HS-5 (cell line): ENCODE measurements around the gene DPH6.
"Not testable (repeated sequence)": the region's sequence is repeated elsewhere in the genome, so short reads cannot be mapped to it uniquely, and the experiment has no call there.

Experiments used
- DNase-seq: peaks from one replicate; pipeline ENCODE4 v3.0.0-alpha.2; 2012; ENCODE audit warnings: low read depth

Gene DPH6

DNA sequence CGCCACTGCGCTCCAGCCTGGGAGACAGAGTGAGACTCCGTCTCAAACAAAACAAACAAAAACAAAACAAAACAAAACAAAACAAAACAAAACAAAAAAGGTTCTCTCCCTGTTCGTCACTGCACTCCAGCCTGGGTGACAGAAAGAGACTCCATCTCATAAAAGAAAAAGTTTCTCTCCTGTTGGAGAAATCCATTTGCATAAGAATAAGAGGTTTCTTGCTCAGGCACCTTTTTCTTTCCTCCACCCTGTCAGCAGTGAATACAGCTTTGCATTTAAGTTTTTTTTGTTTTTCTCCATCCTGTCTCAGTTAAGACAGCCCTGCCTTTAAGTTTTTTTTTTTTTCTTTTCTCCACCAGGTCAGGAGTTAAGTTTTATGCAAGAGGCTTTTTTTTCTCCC, 109.5 kb downstream of the DPH6 start:
- DNase-seq, result no peak

DNA sequence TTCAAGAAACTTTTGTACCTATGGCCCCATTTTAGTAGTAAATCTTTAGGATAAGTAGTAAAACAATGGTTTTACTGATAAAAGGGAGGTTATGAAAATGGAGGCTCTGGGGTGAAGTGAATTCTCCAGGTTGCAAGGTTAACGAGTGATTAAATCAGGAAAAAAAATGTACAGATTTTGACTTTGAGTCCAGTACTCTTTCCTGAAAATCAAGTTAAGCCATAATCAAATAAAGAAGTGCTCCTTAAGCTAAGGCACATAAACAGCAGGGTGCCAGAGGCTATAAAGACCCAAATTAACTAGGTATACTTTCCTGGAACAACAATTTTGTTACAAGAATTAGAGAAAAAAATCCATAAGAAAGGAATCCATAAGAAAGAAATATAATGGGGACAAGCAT, 114.7 kb downstream of the DPH6 start:
- no peak for DNase-seq

DNA sequence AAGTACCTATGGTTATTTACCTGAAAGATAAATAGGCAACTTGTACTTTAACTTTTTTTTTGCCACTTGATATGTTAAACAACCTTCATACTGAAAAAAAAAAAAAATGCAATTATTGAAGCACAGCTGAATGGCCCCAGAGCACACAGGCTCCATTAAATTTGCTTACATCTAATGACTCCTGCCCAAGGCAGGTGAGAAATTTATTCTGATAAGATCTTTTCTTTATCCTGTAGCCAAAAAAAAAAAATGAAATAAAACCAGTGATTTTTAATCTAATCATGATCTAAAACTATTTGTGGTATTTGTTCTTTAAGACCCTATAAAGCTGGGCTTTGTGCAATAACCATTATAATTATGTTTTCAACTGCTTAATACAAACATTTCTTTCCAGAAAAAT, 115.7 kb downstream of the DPH6 start:
- no peak for DNase-seq

DNA sequence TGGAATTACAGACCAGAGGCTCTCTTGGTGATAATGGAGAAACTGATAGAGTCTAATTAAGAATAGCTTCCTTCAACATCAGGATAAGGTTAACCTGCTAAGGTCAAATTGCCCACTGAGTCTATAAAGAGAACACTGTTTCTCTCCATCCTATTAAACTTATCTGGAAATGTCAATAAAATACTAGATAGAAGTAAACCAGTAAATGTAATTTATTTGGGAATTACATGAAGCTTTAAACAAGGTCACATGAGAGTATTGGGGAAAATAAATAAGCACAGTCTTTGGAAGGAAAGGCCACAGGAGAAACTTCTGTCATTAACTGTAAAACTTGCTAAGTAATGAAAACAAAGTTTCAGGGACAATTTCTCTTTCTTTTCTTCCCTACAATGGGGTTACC, 118.5 kb downstream of the DPH6 start:
- DNase-seq, result no peak

DNA sequence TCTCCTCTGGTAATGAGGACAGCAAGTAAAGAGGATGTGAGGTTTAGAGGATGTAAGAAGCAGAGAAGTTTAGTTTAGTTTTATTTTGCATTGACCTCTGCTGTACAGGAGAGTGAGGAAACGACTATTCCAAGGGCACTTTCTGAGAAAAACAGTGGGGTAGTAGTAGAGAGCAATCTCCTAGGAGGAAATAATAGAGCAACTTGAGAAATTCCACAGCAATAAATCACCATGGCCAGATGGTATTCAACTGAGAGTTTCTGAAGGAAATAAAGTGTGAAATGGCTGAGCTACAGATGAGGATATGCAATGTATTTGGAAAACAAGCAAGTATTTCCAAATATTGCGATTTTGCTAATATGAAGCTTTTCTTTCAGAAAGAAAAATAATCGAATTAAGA, 118.9 kb downstream of the DPH6 start:
- peak; percentile 63 for DNase-seq

DNA sequence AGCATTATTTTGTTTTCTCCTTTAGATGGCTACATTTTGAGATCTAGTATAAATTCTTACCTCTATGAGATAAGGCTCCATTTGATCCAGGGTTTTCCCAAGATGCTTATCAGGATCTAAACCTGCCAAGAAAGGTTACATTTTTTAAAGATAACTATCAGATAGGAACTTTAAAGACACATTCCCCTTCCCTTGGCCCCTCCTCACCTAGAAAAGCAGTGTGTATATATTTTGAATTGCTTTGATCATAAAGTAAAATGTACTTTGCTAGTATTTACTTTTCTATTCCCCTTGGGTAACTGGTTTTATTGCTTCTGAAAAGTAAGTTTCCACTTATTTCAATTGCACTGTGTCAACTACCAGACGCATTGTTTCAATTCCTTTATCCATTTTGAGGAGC, 135.2 kb downstream of the DPH6 start:
- no peak for DNase-seq

DNA sequence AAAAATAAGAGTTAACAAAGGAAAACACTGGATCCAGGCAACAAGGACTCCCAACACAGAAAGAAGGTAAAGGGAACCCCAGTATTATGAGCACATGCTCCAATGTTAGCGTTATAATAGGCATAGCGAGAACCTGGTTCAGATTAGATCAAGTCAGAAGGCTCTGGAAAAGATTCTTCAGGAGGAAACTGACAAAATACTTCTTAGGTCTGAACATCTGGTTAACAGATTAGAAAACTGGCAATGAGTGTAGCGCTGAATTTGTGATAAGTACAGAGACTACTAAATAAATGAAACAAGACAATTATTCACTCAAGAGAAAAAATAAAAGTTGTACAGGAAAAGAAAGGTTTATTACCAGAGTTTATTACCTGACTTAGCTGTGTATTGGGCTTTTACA, 146.1 kb downstream of the DPH6 start:
- DNase-seq, result no peak

DNA sequence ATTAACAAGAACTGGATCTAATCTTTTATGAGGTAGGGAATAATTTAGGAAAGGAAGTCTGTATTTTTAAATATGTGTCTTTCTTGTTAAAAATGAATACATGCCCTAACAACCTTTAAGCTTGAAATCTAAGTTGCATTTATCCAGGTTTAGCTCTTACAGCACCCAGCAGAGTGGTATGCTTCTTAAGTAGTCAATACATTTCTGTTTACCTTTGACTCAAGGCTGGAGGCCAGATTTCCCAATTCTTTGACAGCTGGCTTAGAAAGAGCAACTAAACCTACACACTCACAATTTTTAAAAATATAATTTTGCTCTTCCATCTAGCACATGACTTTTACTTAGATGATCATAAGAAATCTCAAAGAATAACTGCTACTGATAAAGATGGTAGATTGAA, 148.9 kb downstream of the DPH6 start:
- no peak for DNase-seq

DNA sequence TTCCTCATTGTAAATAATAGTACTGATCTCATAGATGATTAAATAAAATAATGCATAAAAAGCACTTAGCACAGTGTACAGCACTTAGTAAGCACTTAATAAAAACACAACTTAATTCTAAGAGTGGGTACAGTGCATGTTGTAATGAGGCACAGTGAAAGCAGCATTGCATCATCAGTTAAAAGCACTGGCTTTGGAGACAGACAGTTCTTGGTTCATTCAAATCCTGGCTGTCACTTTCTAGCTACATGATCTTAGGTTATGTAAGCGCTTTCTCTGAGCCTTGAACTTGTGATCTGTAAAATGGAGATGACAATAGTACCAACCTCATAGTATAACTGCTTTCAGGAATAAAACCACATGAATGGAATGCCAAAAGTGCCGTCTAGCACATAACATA, 151.5 kb downstream of the DPH6 start:
- DNase-seq, result no peak

DNA sequence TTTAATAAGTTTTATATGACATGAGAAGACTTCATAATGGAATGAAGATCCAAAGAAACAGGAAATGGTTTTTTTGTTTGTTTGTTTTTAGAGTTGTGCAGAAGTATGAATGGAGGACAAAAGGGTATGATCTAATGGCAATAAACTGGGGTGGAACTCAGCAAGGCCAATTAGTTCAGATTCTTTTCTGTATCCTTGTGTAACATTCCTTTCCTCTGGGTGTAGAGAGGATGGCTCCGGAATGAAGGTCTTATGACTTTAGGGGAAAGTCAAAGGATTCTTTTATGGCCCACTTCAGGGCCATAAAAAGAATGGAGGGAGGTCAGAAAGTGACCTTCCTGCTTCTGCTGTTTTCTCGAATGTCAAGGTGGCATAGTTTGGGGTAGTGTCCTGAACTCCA, 152.6 kb downstream of the DPH6 start:
- no peak for DNase-seq

DNA sequence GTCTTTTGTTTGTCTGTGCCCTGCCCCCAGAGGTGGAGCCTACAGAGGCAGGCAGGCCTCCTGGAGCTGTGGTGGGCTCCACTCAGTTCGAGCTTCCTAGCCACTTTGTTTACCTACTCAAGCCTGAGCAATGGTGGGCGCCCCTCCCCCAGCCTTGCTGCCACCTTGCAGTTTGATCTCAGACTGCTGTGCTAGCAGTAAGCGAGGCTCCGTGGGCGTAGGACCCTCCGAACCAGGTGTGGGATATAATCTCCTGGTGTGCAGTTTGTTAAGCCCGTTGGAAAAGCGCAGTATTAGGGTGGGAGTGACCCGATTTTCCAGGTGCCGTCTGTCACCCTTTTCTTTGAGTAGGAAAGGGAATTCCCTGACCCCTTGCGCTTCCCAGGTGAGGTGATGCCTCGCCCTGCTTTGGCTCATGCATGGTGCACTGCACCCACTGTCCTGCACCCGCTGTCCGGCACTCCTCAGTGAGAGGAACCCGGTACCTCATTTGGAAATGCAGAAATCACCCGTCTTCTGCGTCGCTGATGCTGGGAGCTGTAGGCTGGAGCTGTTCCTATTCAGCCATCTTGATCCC, 154.5 kb downstream of the DPH6 start:
- not testable (repeated sequence) for DNase-seq

DNA sequence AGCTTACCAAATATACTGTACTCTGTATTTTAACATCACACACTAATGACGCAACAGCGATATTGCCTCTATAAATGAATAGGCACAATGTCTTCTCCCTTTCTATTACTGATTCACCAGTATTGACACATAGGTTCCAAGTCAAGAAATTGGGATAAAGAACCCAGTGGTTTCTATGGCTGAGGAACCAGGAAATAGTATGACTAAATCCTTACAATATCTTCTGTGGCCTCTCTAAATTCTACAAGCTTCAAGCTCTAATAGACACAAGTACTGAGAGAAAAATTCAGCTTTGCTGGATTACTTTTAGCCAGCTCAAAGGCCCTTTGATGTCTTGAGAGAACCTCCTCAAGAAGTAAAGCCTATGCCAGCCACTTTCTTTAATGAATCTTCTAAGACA, 162.5 kb downstream of the DPH6 start:
- no peak for DNase-seq

DNA sequence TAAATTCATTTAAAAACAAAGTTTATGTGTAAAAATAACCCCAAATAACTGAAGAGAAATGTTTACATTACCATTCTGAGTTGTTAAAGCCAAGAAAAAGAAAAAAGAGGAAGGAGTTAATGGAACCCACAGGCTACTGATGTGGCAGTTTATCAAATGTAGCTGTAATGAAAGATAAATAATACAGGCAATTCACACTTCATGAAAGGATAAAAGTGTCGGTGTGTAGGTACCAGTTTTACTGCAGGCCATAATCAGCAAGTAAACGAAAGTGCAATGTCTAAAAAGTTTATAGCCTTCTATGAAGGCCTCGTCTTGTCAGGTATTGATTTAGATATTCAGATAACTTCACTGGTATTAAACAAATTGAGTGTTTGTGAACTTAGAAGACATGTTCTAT, 164.6 kb downstream of the DPH6 start:
- no peak for DNase-seq

DNA sequence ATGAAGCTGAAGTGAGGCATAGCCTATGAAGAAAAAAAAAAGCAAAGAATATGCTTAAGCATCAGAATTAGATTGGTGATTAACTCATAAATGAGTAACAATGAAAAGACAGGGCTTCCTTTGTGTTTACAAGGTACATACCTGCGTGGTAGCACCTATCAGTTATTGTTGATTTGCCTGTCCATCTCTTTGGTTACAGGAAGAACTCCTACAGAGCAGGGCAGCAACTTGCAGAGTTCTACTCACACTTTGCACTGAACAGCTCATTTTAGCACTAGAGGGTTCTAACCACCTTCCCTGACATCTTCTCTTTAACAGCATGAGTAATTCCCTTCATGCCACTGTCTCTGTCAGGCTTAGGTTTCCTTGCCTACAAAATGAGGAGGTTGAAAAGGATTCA, 166.0 kb downstream of the DPH6 start:
- no peak for DNase-seq

DNA sequence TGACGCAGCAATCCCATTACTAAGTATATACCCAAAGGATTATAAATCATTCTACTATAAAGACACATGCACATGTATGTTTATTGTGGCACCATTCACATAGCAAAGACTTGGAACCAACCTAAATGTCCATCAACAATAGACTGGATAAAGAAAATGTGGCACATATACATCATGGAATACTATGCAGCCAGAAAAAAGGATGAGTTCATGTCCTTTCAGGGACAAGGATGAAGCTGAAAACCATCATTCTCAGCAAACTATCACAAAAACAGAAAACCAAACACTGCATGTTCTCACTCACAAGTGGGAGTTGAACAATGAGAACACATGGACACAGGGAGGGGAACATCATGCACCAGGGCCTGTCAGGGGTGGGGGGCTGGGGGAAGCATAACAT, 167.5 kb downstream of the DPH6 start:
- not testable (repeated sequence) for DNase-seq

DNA sequence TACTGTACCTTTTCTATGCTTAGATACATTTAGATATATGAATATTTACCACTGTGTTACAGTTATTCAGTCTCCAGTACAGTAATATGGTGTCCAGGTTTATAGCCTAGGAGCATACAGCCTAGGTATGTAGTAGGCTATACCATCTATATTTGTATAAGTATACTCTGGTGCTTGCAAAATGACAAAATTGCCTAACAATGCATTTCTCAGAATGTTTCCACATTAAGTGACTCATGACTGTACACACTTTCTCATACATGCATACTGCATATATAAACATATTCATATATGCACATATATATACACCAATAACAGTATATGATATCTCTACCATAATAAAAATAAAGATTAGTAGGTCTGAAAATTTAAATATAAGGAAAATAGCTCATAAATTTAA, 169.3 kb downstream of the DPH6 start:
- DNase-seq, result no peak

DNA sequence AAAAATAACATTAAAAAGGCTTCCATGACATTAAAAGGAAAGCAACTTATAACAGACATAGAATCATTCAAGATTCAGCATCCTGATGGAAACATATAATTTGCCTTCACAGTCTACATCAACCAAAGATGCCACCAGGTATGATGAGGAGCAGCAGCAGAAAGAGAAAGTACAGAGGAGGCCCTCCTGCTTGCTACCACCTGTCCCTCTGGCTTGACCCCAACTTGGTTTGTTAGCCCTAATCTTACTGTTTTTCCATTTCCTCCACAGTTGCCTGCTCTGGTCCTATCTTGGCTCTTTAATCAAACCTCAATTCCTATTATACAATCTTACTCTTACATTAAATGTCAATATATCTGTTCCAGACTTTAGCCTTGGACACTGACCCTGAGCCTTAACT, 171.3 kb downstream of the DPH6 start:
- DNase-seq, result no peak

DNA sequence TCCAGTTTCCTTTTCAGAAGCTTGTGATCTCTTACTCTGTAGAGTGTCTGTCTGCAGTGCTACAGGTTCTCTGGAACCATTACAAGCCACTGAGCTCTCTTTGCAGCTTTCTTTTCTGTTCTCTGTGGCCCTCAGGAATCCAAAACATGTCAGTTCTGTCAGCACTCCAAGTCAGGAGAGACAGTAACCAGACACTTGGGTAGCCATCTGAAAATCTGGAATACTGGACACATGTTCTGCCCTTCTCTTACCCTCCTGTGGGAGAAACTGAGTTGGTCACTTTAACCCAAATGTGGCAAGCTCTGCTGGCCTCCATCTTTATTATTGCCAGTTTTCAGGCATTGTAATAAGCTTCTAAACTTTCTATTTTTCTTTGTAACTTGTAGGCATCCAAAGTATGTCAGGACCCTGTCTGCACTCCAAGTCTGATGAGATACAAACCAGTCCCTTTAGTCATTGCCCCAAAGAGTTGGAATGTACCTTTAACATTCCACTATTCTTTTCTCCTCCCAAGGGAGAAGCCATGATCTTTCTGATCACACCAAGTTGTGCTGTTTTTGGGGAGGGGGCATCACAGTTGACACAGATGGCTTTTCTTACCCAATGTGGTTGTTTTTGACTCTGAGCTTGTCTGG, 183.7 kb downstream of the DPH6 start:
- no peak for DNase-seq

DNA sequence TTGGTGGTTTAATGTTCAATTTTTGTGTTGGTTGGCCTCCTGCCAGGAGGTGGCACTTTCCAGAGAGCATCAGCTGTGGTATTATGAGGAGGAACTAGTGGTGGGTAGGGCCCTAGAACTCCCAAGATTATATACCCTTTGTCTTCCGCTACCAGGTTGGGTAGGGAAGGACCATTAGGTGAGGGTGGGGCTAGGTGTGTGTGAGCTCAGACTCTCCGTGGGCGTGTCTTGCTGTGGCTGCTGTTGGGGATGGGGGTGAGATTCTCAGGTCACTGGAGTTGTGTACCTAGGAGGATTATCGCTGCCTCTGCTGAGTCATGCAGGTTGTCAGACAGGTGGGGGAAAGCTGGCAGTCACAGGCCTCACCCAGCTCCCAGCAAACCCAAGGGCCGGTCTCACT, 187.1 kb downstream of the DPH6 start:
- no peak for DNase-seq

DNA sequence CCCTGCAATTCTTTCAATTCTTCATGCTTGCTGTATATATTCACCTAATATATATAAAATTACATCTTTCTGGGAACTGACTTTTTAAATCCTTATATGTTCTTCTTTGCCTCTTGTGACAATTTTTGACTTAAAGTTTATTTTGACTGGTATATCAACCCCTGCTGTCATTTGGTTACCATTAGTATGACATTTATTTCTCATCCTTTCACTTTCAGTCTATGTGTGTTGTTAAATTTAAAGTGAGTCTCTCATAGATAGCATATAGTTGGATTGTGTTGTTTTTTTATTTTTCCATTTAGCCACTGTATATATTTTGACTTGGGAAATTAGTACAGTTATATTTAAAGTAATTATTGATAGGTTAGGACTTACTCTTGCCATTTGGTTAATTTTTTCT, 194.9 kb downstream of the DPH6 start:
- DNase-seq, result no peak

DNA sequence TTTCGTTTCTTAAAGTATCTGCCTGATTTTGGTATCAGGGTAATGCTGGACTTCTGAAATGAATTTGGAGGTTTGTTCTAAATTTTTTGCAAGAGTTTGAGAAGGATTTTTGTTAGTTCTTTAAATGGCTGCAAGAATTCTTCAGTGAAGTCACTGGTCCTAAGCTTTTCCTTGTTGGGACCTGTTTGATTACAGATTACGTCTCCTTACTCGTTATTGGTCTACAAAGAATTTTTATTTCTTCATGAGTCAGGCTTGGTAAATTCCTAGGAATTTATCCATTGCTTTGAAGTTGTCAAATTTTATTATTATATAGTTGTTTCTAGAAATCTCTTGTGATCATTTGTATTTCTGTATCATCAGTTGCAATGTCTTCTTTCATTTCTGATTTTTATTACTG, 196.0 kb downstream of the DPH6 start:
- DNase-seq, result no peak

DNA sequence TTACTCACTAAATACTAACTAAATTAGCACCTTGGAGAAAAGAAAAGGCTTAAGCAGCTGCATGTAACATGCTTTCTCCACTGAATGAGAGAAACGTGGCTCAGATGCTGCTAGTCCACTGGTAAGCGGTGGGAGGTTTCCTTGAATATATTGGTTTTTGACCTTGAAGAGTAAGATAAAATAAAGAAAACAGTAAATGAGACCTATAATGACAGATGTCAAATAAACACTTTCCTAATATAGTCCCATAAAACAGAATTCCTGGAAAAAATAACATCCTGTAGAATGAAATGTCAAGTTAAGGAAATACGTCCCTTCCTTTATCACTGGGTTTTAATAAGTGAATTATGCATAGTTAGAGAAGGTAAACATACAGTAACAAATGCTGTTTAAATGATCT, 215.0 kb downstream of the DPH6 start:
- DNase-seq, result no peak

DNA sequence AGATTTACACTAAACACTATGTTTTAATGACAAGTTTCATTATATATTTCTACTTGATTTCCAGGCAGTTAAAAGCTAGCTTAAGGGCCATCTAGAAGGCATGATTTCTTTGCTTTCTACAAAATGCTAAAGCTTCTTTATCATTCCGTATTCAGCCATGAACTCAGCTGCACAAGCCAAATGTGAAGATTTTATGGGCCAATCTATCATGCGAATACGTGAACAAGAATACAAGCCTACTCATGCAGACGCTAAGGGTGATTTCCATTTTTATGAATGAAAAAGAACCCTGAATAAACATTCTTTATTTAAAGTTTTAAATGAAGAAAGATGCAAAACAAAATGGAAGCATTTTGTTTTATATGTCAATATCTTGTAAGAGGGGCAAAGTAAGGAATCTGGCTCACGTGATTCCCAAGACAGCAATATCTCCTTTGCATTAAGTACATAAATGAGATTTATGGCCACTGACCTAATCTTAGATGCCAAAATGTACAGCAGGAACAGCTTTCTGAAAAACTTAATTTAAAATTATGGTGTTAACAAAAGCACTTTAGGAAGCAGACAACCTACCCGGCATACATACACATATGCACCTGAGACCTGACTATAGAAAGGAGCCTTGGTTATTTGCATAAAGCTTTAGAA, 215.8 kb downstream of the DPH6 start:
- DNase-seq, result no peak

DNA sequence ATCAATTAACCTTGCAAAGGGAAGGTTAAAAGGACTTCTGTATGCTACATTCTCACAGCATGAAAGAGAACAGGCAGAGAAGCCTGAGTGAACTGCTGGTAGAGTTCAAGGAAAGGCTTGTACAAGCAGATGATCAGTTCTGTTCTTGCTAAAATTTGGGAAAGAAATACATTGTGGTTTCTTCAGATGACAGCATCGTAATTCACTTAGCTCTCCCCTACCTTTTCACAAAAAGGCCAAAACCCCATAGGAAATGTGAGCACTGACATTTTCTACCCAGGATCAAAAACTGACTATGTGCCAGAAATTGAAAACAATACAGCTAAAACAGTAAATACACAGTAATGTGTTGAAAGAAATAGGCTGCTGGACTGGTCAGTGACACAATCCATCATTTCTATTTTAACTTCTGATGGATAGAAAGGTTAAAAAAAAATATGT, 216.4 kb downstream of the DPH6 start:
- DNase-seq, result no peak
